Fibroblast of pulmonary artery (primary cell): Measurements from ENCODE around the gene SIRT7.

Experiments
- DNase-seq: peaks from one replicate; pipeline ENCODE4 v3.0.0-alpha.2; 2010; ENCODE audit warnings: low read depth
- H3K4me3 ChIP-seq: replicated peaks from 2 replicates; pipeline ENCODE4 v1.5.1; 2011; ENCODE audit warnings: low read depth, mild to moderate bottlenecking, control low read depth, low read length, moderate library complexity
- CTCF ChIP-seq: IDR thresholded peaks from 2 replicates; pipeline ENCODE4 v1.5.1; 2011; ENCODE audit warnings: mild to moderate bottlenecking, control low read depth, low read length, inconsistent platforms; ENCODE audit errors: missing control alignments

Gene SIRT7

DNA sequence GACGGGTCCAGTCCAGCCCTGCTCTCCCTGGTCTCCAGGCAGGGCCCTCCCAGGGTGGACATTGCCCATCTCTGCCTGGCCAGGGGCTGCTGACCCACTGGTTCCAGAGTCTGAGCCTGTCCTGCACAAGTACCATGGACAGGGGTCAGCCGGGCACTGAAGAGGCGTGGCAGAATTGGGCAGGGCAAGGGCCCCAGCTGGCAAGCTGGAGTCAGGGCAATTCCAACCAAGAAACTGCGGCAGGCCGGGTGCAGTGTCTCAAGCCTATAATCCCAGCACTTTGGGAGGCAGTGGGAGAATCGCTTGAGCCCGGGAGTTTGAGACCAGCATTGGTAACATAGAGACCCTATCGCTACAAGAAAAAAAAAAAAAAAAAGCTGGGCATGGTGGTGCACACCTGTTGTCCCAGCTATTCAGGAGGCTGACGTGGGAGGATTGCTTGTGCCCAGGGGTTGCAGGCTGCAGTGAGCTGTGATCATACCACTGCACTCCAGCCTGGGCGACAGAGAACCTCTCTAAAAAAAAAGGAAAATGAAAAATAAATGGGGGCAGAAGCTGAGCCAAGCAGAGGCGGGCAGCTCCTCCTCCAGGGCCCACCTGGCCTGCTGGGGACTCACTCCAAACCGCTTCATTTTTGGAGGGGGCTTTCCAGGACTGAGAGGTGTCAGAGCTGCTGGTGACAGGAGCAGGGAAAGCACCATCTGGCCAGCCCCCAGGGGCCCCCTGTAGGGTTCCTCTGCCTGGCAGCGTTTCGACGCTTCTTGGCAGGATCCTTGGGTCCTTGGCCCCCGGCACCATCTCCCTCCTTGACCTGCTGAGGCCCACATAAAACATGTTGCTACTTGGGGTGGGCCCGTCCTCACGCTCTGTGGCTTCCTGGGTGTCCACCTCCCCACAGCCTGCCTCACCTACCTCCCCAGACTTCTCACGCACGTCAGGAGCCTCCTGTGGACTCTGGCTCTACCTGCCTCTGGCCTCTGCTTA is 12.5 kb upstream of the SIRT7 start:
- no peak for DNase-seq
- H3K4me3 ChIP-seq, result no peak overlapping the region
- no peak for TF ChIP-seq CTCF

DNA sequence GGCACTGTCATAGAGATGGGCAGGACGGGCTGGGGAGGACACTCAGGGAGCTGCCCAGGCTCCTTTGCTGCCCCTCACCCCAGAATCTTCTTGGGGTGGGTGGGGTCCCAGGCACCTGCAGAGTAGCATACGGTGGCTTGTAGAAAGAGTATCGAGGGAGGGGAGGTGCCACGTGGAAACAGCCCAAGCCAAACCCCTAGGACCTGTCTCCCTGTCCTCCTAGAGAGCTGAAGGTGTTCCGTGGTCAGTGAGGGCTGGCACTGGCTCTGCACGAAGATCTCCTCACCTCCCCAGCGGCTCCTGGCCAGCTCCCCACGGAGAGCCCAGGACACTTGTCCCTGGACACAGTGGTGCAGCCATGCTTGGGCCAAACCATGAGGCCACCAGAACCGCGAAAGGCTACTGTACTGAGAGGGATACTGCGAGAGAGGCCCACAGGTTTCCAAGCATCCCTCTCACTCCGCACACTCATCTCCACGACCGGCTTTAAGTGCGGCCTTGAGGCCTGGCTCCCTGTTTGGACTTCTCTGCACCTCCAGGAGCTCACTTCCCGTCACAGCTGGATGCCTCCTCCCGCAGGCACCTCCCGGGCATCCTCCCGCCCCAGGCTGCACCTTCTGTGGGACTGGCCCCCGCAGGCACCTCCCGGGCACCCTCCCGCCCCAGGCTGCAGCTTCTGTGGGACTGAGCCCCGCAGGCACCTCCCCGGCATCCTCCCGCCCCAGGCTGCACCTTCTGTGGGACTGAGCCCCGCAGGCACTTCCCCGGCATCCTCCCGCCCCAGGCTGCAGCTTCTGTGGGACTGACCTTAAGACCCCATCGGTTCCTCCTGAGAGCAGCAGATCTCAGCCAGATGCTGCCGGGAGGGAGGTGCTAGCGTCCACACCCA is 11.5 kb upstream of the SIRT7 start:
- DNase-seq, result no peak
- no peak overlapping the region for H3K4me3 ChIP-seq
- TF ChIP-seq CTCF, result no peak

DNA sequence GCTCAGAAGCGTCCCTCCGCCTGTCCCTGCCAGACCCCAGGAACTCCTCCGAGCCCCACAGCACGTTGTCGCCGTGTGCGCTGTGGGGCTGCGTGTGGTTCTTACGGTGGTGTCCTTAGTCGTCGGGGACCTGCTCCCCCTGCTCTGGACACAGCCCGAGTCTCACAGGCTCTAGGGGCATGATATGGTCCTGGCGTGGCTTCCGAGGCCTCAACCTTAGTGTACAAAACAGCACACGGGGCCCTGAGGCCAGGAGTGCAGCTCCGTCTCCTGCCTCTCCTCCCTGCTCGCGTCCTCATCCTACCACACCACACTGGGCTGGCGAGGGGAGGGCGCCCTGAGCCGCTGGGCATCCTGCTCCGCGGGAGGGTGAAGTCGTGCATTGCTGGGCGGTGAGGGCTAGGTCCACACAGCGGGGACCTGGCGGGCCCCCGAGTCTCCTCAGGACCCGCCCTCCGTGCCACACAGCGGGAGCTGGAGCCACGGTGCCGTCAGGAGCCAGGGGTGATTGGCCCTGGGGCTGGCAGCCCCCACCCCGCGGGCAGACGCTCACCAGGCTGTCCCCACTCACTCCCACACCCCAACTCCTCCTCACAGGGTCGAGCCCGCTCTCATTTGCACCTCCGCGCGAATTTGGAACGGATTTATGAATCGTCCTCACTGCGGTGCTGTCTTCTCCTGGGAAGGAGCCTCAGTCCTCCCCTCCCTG is 10.7 kb upstream of the SIRT7 start:
- TF ChIP-seq CTCF, result no peak
- no peak for DNase-seq
- H3K4me3 ChIP-seq, result peak overlapping the region; percentile 85

DNA sequence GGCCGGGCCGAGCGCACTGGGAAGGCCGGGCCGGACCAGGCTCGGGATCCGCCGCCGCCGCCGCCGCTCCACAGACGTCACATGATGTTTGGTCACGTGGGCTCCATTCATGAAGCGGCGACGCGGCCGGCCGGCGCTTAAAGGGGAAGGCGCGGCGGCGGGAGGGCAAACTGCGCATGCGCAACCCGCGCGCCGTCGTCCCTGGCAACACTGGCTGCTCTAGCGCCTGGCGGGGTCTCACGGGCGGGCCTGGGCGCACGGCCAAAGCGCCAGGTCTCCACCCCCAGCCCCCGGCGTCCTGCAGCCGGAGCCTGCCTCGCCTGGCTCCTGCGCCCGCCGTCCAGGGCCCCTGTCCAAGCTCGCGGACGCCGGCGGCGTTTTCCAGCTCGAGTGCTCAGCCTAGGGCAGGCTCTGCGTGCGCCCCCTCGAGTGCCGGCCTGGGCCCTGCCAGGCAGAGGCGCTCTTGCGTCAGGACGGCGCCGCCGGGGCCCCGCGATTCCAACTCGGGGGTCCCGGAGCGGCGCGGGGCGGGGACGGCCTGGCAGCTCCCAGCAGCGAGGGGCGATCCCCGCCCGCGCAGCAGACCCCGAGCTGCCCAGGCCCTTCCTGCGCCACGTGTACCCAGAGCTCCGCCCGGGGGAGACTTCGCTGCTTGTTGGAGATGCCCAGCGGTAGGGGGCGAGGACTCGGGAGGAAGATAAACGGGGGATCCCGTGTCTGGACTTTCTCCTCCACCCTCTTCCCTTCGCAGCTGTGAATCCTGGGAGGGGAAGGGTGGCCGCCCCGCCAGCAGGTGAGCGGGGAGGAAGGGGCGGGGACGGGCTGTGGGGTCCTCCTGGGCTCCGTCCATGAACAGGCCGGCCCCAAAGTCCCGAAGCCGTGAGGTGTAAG is 9.9 kb upstream of the SIRT7 start, which contains the start of gene MAFG:
Gene MAFG (minus strand): TSS at position 83 of the 891 bp plus-strand sequence. CDS start 4,550 bp downstream, outside the sequence.
- peak within 1 kb of the TSS; percentile 85 for H3K4me3 ChIP-seq
- peak; percentile 0 for TF ChIP-seq CTCF
- peak; percentile 95 for DNase-seq

DNA sequence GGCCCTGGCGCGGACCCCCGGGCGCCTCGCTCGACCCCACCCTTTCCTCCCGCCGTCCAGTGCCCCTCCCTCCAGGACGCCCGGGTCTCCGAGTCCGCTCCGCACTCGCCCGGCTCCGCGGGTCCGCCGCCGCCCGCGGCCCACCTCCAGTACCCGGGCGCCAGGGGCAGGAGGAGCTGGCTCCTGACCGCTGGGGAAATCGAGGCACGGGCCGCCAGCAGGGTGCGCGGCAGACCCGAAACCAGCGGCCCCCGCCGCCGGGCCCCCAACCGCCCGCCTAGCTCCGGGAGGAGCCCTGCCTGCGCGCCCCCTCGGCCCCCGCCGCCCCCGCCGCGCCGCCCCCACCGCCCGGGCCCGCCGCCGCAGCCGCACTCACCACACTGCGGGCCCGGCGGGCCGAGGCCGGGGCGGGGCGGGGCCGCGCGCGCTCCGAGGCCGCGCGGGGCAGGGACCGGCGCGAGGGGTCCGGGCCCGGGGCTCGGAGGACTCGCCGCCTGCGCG is 9.2 kb upstream of the SIRT7 start:
- no peak for DNase-seq
- no peak for TF ChIP-seq CTCF
- H3K4me3 ChIP-seq, result peak overlapping the region; percentile 85
